T-helper 22 cell (primary cell): ENCODE results near the gene KIFC3.
"Not testable (repeated sequence)": the region's sequence is repeated elsewhere in the genome, so short reads cannot be mapped to it uniquely, and the experiment has no call there.

ENCODE experiments used
- DNase-seq: peaks from one replicate; pipeline ENCODE4 v3.0.0-alpha.2; 2020; ENCODE audit warnings: low read depth

KIFC3 gene

GRCh38 chr16:57803134-57803990 is 1.1 kb upstream of the KIFC3 start:
- DNase-seq: no peak

GRCh38 chr16:57801809-57802340 is 416 bp downstream of the KIFC3 start:
- DNase-seq: no peak

GRCh38 chr16:57801098-57801808 is 1.0 kb downstream of the KIFC3 start:
- no peak for DNase-seq

GRCh38 chr16:57800200-57801097 is 1.8 kb downstream of the KIFC3 start:
- no peak for DNase-seq

- no peak for DNase-seq
These were observed 2.6 kb downstream of the KIFC3 start for GRCh38 chr16:57799600-57800199.

GRCh38 chr16:57798953-57799599 is 3.2 kb downstream of the KIFC3 start:
- DNase-seq: no peak

- DNase-seq: no peak
These were observed 4.0 kb downstream of the KIFC3 start for GRCh38 chr16:57798267-57798810.

GRCh38 chr16:57797526-57798266 is 4.6 kb downstream of the KIFC3 start:
- no peak for DNase-seq

GRCh38 chr16:57797216-57797525 is 5.1 kb downstream of the KIFC3 start:
- DNase-seq: no peak

GRCh38 chr16:57796014-57796413 is 6.3 kb downstream of the KIFC3 start:
- not testable (repeated sequence) for DNase-seq

GRCh38 chr16:57795431-57795878 is 6.8 kb downstream of the KIFC3 start:
- DNase-seq: no peak

GRCh38 chr16:57794849-57795430 is 7.4 kb downstream of the KIFC3 start:
- no peak for DNase-seq

- DNase-seq: no peak
These were observed 10.3 kb downstream of the KIFC3 start for GRCh38 chr16:57791893-57792461.

GRCh38 chr16:57791195-57791892 is 10.9 kb downstream of the KIFC3 start:
- DNase-seq: no peak

- no peak for DNase-seq
These were observed 13.3 kb downstream of the KIFC3 start for GRCh38 chr16:57788951-57789350.

GRCh38 chr16:57788252-57788841 is 13.9 kb downstream of the KIFC3 start:
- no peak for DNase-seq

GRCh38 chr16:57787519-57787905 is 14.8 kb downstream of the KIFC3 start:
- no peak for DNase-seq
